BLaER1 treated with 17β-estradiol and CSF1 and Interleukin-3, amounts not matched to agents 10 nM and 100 nM (cell line): ENCODE measurements around the gene ALPG.
"Not testable (repeated sequence)": the region's sequence is repeated elsewhere in the genome, so short reads cannot be mapped to it uniquely, and the experiment has no call there.

Experiments
- H3K27ac ChIP-seq, 11 experiments: shearing (Covaris generic); formaldehyde crosslinking; 2 replicates each; pipeline ENCODE4 v1.8.1; 2022
- H3K27me3 ChIP-seq, 11 experiments: shearing (Covaris generic); formaldehyde crosslinking; 2 replicates each; pipeline ENCODE4 v1.8.1; 2022
- H3K36me3 ChIP-seq, 11 experiments: shearing (Covaris generic); formaldehyde crosslinking; 2 replicates each; pipeline ENCODE4 v1.8.1; 2022
- H3K4me1 ChIP-seq, 10 experiments: shearing (Covaris generic); formaldehyde crosslinking; 2 replicates each; pipeline ENCODE4 v1.8.1; 2022
- H3K4me2 ChIP-seq, 11 experiments: shearing (Covaris generic); formaldehyde crosslinking; 2 replicates each; pipeline ENCODE4 v1.8.1; 2022
- H3K4me3 ChIP-seq, 10 experiments: shearing (Covaris generic); formaldehyde crosslinking; 2 replicates each; pipeline ENCODE4 v1.8.1; 2022
- H3K9ac ChIP-seq, 11 experiments: shearing (Covaris generic); formaldehyde crosslinking; 2 replicates each; pipeline ENCODE4 v1.8.1; 2022
- H3K9me3 ChIP-seq, 11 experiments: shearing (Covaris generic); formaldehyde crosslinking; replicated peaks in 1 of 11; 2 replicates each; pipeline ENCODE4 v1.8.1; 2022
- H4K20me1 ChIP-seq, 11 experiments: shearing (Covaris generic); formaldehyde crosslinking; 2 replicates each; pipeline ENCODE4 v1.8.1; 2022
- Cebpa-rat ChIP-seq, 11 experiments: shearing (Covaris generic); IDR thresholded peaks; 2 replicates each; pipeline ENCODE4 v1.8.1; 2022

Gene ALPG

DNA sequence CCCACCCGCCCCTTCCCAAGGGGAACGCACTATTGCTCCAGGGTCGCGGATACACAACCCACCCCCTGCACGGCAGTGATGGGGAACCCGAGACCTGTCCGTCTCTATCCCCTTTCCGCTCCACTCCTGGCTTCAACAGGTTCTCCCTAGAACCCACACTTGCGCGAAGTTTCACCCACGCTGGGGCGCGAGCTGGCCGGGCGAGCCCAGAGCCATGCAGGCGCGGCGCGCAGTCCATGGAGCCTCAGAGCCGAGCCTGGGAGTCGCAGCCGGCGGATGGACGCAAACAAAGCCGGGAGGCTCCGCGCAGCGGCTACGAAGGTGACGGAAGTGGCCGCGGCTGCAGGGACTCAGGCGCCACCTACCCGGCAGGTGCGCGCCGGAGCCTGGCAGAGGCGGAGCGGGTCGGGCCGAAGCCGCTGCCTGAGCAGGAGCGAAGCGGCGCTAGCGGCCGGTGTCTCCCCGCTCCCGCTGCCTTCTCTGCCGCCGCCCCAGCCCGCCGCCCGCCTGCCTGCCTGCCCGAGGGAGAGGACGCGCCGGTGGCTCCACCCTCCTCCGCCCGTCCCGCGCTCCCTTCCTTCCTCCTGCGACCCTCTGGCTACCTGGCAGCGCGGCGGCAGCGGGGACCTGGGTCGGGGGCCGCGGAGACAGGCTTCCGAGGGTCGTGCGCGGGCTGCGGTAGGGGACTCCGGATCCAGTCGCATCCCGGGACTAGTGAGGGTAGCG, 14.0 kb downstream of the ALPG start:
- Histone ChIP-seq H3K9me3 (peaks cover 36 to 46% (median 43%) of the 10 kb centered on the region in 11 experiments), H3K9ac (peak overlapping the region in 2 of 11 experiments; percentile 20 to 35; a peak in 1 of 22 replicates), H3K4me1 (peaks cover 0 to 6% (median 2%) of the 10 kb centered on the region in 10 experiments; a peak in 6 of 20 replicates), H4K20me1 (peaks cover 0 to 34% (median 4%) of the 10 kb centered on the region in 11 experiments; a peak in 6 of 22 replicates), H3K27me3 (peaks cover 56 to 69% (median 62%) of the 10 kb centered on the region in 11 experiments), H3K27ac (no peak overlapping the region), H3K4me2 (peak overlapping the region; percentile 66 to 90 (median 77)), H3K4me3 (peak overlapping the region; percentile 42 to 66 (median 53)), H3K36me3 (no peaks in the 10 kb centered on the region)
- no peak for TF ChIP-seq Cebpa-rat (IDR thresholded peaks at IDR 0.05)

DNA sequence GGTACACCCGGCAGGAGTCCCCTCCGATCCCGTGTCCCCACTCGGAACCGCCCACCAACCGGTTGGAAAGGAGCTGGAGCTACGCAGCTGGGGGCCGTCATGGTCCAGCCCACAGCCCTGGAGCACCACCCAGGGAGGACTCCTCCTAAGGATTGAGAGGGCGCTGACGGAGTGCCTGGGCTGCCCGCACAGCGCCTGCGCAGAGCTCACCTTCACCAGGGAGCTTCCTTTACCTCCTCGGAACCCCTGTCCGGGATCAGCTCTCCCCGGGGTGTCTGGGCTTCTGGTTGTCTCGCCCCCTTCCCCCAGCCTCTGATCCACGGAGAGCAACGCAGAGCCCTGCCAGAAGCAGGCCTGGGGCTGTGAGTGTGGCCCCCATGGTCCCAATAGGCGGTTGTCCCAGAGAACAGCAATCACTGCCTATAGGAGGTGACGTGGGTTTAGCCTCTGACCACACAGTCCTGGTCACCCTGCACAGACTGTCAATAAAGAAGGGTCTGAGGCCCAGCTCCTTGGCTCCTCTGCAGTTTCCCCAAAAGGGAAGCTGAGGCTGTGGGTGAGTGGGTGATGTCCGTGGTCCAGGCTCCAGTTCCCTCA, 14.6 kb downstream of the ALPG start:
- Histone ChIP-seq H3K27me3 (peaks cover 56 to 66% (median 62%) of the 10 kb centered on the region in 11 experiments), H3K9me3 (peaks cover 36 to 46% (median 43%) of the 10 kb centered on the region in 11 experiments), H3K36me3 (no peaks in the 10 kb centered on the region), H4K20me1 (peaks cover 0 to 34% (median 4%) of the 10 kb centered on the region in 11 experiments; a peak in 6 of 22 replicates), H3K4me2 (peak overlapping the region; percentile 66 to 90 (median 77)), H3K9ac (no peak overlapping the region), H3K4me3 (peak overlapping the region; percentile 42 to 66 (median 53); a peak in 19 of 20 replicates), H3K27ac (no peak overlapping the region), H3K4me1 (peaks cover 0 to 6% (median 2%) of the 10 kb centered on the region in 10 experiments; a peak in 6 of 20 replicates)
- TF ChIP-seq Cebpa-rat (IDR thresholded peaks at IDR 0.05) = no peak

DNA sequence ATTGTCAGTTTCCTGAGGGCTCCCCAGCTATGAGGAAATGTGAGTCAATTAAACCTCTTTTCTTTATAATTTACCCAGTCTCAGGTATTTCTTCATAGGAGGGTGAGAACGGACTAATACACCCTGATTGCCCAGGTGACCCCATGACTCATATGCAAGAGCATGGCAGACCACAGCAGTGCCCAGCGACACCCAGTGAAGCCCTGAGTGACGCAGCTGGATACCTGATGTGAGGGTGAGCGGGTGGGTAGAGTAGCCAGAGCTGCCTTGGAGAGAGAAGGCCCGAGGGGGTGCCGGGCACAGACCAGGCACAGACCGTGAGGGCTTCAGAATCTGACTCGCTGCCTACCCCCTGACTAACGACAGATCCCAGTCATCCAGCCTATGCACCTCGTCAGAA, 15.4 kb downstream of the ALPG start:
- Histone ChIP-seq H4K20me1 (peaks cover 0 to 30% (median 4%) of the 10 kb centered on the region in 11 experiments; a peak in 6 of 22 replicates), H3K36me3 (no peaks in the 10 kb centered on the region), H3K4me3 (no peak overlapping the region), H3K27ac (no peak overlapping the region), H3K27me3 (peaks cover 56 to 60% (median 58%) of the 10 kb centered on the region in 11 experiments), H3K4me1 (peaks cover 0 to 6% (median 2%) of the 10 kb centered on the region in 10 experiments; a peak in 6 of 20 replicates), H3K4me2 (no peak overlapping the region), H3K9me3 (peaks cover 36 to 46% (median 43%) of the 10 kb centered on the region in 11 experiments), H3K9ac (no peak overlapping the region)
- no peak for TF ChIP-seq Cebpa-rat (IDR thresholded peaks at IDR 0.05)

DNA sequence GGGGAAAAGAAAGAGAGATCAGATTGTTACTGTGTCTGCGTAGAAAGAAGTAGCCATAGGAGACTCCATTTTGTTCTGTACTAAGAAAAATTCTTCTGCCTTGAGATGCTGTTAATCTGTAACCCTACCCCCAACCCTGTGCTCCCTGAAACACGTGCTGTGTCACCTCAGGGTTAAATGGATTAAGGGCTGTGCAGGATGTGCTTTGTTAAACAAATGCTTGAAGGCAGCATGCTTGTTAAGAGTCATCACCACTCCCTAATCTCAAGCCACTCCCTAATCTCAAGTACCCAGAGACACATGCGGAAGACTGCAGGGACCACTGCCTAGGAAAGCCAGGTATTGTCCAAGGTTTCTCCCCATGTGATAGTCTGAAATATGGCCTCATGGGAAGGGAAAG, 16.4 kb downstream of the ALPG start:
- H3K4me2 ChIP-seq, H3K27ac ChIP-seq, H3K9ac ChIP-seq, H3K4me1 ChIP-seq, H3K36me3 ChIP-seq, H3K4me3 ChIP-seq: not testable (repeated sequence)
- H3K27me3 ChIP-seq = peaks cover 47 to 50% (median 49%) of the 10 kb centered on the region in 11 experiments
- peaks cover 0 to 25% (median 4%) of the 10 kb centered on the region in 11 experiments; a peak in 6 of 22 replicates for H4K20me1 ChIP-seq
- peaks cover 36 to 46% (median 43%) of the 10 kb centered on the region in 11 experiments for H3K9me3 ChIP-seq

DNA sequence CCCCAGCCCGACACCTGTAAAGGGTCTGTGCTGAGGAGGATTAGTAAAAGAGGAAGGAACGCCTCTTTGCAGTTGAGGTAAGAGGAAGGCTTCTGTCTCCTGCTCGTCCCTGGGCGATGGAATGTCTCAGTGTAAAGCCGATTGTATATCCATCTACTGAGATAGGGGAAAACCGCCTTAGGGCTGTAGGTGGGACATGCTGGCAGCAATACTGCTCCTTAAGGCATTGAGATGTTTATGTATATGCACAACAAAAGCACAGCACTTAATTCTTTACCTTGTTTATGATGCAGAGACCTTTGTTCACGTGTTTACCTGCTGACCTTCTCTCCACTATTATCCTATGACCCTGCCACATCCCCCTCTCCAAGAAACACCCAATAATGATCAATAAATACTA, 16.8 kb downstream of the ALPG start:
- not testable (repeated sequence) for H3K4me3 ChIP-seq, H3K4me2 ChIP-seq, H3K4me1 ChIP-seq, H3K36me3 ChIP-seq, H3K9ac ChIP-seq, H3K27ac ChIP-seq
- Histone ChIP-seq H3K9me3 (peaks cover 36 to 46% (median 43%) of the 10 kb centered on the region in 11 experiments), H3K27me3 (peaks cover 43 to 46% (median 45%) of the 10 kb centered on the region in 11 experiments), H4K20me1 (peaks cover 0 to 25% (median 4%) of the 10 kb centered on the region in 11 experiments; a peak in 6 of 22 replicates)

DNA sequence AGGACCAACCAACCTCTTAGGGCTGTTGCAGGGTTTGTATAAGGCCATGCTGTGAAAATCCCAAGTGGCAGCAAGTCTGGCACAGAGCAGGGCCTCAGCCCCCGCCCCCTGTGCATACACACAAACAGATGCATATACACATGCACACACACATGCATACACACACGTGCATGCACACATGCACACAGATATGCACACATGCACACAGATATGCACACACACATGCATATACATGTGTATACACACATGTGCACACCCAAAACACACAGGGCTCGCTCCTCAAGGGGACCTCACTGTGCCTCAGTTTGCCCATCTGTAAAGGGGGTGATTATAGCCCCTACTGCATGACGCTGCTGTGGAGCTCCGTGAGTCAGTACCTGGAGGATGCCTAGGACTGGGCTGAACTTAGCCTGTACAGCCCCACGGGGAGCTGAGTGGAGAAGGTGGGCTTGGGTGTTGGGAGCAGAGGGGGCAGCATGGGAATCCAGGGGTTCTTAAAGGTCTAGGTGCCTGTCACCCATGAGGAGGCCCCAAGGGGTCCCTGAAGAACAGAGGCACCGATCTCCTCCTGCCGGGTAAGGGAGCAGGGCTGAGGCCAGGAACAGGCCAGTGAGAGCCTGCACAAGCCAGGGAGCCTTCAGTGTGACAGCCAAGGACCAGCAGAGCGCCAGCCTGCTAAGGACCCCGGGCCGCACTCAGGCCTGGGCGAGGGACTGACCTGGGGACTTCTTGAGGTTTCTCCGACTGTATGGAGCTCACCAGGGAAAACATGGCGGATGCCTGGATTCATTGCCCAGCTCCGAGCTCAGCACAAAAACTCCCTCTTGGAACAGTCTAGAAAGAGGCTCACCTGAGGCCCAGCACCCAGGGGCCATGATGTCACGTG, 25.3 kb downstream of the ALPG start:
- Histone ChIP-seq H3K9me3 (no peaks in the 10 kb centered on the region), H3K4me3 (no peak overlapping the region), H3K36me3 (no peaks in the 10 kb centered on the region), H3K9ac (no peak overlapping the region), H3K4me2 (peak overlapping the region in 9 of 11 experiments; percentile 54 to 81 (median 68); a peak in 15 of 22 replicates), H3K27ac (no peak overlapping the region), H3K4me1 (peaks cover 4 to 40% (median 28%) of the 10 kb centered on the region in 10 experiments; a peak in 19 of 20 replicates), H4K20me1 (no peaks in the 10 kb centered on the region), H3K27me3 (no peaks in the 10 kb centered on the region)
- no peak for TF ChIP-seq Cebpa-rat (IDR thresholded peaks at IDR 0.05)

DNA sequence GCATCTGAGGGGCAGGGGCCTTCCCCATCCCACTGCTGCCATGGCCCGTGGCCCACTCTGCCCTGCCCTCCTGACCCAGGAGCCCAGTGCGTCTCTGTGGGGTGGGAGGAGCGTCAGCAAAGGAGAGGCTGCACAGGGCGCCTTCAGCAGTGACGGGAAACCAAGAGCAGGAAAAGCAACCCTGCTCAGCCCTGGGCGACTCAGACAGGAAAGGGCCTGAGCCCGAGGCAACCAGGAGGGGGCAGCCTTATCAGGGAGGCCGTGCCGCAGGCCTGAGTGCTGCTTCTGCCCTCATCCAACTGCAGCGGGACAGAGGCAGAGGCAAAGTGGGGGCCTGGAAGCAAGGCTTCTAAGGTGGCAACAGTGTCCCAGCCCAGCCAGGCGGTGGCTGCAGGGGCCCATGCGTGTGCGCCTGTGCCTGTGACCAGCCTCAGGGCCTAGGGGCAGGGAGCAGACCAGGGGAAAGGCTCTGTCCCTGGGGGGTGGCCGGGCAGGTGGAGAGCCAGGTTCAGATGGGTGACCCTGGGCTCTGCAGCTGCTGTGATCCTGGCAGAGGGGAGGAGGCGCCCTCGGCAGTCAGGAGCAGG, 26.0 kb downstream of the ALPG start:
- H3K4me1 ChIP-seq = peaks cover 4 to 40% (median 28%) of the 10 kb centered on the region in 10 experiments; a peak in 19 of 20 replicates
- H3K27me3 ChIP-seq = no peaks in the 10 kb centered on the region
- no peak overlapping the region for H3K4me3 ChIP-seq
- no peaks in the 10 kb centered on the region for H4K20me1 ChIP-seq
- peak overlapping the region; percentile 10 to 81 (median 67); a peak in 18 of 22 replicates for H3K4me2 ChIP-seq
- H3K9me3 ChIP-seq = no peaks in the 10 kb centered on the region
- no peaks in the 10 kb centered on the region for H3K36me3 ChIP-seq
- H3K9ac ChIP-seq = peak overlapping the region in 2 of 11 experiments; percentile 20 to 29; a peak in 2 of 22 replicates
- 0 out of 22 replicates have a peak overlapping the region, but pooled peaks of 1 of the 11 experiments have one; percentile 30 for H3K27ac ChIP-seq
- no peak for TF ChIP-seq Cebpa-rat (IDR thresholded peaks at IDR 0.05)

DNA sequence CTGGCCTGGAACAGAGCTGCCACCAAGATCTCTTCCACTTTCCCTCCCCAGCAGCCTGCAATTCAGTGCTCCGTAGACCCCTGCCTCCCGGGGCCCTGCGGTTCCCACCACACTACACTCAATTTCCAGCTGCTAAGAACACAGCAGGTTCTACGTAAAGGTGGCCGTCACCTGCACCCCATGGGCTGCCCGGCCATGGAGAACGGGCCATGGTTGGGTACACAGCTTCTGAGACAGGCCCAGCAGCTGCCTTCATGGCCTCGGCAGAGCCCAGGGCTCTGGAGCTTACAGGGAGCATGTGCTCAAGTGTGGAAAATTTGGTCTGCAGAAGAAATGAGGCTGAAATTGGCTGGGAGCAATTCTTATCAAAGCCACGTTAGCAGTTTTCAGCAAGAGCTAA, 27.0 kb downstream of the ALPG start:
- H3K36me3 ChIP-seq, H3K9ac ChIP-seq, H3K27me3 ChIP-seq, H4K20me1 ChIP-seq, H3K4me3 ChIP-seq, H3K27ac ChIP-seq, H3K9me3 ChIP-seq: not testable (repeated sequence)
- H3K4me1 ChIP-seq = peaks cover 4 to 40% (median 28%) of the 10 kb centered on the region in 10 experiments; a peak in 19 of 20 replicates
- peak overlapping the region in 8 of 11 experiments; percentile 48 to 81 (median 70); a peak in 13 of 22 replicates for H3K4me2 ChIP-seq
